A673 (cell line): Measurements from ENCODE around the gene SCARB1.

Experiments
- EZH2 ChIP-seq: fragments of 200-600 bp; sonication (generic); IDR thresholded peaks from 2 replicates; pipeline ENCODE4 v1.6.1; 2017; ENCODE audit warnings: borderline replicate concordance, low read depth, mild to moderate bottlenecking, mixed read lengths, antibody characterized with exemption, low read length; ENCODE audit not compliant: poor library complexity, severe bottlenecking
- TF ChIP-seq, protein P1 (sequence below): fragments of 300-800, 200-600 bp; sonication (generic); conservative IDR thresholded peaks from 2 replicates; pipeline ENCODE4 v1.5.1; 2017; ENCODE audit warnings: low read depth, mild to moderate bottlenecking, antibody characterized with exemption, low read length, moderate library complexity, mixed read lengths

DNA sequence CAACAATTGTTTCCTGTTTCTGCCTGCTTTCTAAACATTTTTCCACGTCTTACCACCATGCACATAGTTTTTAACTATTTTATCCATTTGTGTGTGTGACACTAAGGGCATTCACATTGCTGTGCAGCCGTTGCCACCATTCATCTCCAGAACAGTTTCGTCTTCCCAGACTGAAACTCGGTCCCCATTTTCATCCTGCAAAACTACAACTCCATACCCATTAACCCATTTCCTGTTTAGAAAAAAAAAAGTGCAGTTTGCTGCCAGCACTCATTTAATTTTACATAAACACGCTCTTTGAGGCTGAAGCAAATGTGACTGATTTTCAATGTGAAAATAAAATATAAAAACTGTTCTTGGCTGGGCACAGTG, 35.2 kb upstream of the SCARB1 start:
- TF ChIP-seq, protein P1, sequence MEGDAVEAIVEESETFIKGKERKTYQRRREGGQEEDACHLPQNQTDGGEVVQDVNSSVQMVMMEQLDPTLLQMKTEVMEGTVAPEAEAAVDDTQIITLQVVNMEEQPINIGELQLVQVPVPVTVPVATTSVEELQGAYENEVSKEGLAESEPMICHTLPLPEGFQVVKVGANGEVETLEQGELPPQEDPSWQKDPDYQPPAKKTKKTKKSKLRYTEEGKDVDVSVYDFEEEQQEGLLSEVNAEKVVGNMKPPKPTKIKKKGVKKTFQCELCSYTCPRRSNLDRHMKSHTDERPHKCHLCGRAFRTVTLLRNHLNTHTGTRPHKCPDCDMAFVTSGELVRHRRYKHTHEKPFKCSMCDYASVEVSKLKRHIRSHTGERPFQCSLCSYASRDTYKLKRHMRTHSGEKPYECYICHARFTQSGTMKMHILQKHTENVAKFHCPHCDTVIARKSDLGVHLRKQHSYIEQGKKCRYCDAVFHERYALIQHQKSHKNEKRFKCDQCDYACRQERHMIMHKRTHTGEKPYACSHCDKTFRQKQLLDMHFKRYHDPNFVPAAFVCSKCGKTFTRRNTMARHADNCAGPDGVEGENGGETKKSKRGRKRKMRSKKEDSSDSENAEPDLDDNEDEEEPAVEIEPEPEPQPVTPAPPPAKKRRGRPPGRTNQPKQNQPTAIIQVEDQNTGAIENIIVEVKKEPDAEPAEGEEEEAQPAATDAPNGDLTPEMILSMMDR = no peak
- no peak for TF ChIP-seq EZH2
